GM19240 (cell line): ENCODE results near the gene C2orf76.
"Not testable (repeated sequence)": the region's sequence is repeated elsewhere in the genome, so short reads cannot be mapped to it uniquely, and the experiment has no call there.

Source experiments
- DNase-seq: peaks from one replicate; pipeline ENCODE4 v3.0.0; 2011; ENCODE audit warnings: low spot score; ENCODE audit not compliant: insufficient read length

C2orf76 gene

GRCh38 chr2:119377294-119377992 lies 10.8 kb upstream of the C2orf76 start:
- no peak for DNase-seq

GRCh38 chr2:119376810-119377209 lies 10.2 kb upstream of the C2orf76 start:
- DNase-seq: no peak

GRCh38 chr2:119376406-119376805 lies 9.8 kb upstream of the C2orf76 start:
- not testable (repeated sequence) for DNase-seq

GRCh38 chr2:119373907-119374745 lies 7.5 kb upstream of the C2orf76 start:
- DNase-seq: not testable (repeated sequence)

- no peak for DNase-seq
Measured at GRCh38 chr2:119372778-119373568, 6.3 kb upstream of the C2orf76 start.

- DNase-seq: no peak
Measured at GRCh38 chr2:119371111-119371510, 4.5 kb upstream of the C2orf76 start.

GRCh38 chr2:119369845-119370244 lies 3.2 kb upstream of the C2orf76 start:
- no peak for DNase-seq

GRCh38 chr2:119367472-119368099 lies 952 bp upstream of the C2orf76 start:
- peak; percentile 23 for DNase-seq

GRCh38 chr2:119366161-119366648 lies 429 bp downstream of the C2orf76 start:
- DNase-seq: no peak

GRCh38 chr2:119365436-119365835 lies 1.2 kb downstream of the C2orf76 start:
- DNase-seq: no peak

- no peak for DNase-seq
Measured at GRCh38 chr2:119364798-119365197, 1.8 kb downstream of the C2orf76 start.

- no peak for DNase-seq
Measured at GRCh38 chr2:119360423-119360966, 6.1 kb downstream of the C2orf76 start.

GRCh38 chr2:119359774-119360173 lies 6.9 kb downstream of the C2orf76 start:
- no peak for DNase-seq

- DNase-seq: no peak
Measured at GRCh38 chr2:119354860-119355259, 11.8 kb downstream of the C2orf76 start.

GRCh38 chr2:119352357-119352756 lies 14.3 kb downstream of the C2orf76 start:
- peak; percentile 13 for DNase-seq

- DNase-seq: no peak
Measured at GRCh38 chr2:119350311-119350998, 16.2 kb downstream of the C2orf76 start.

- no peak for DNase-seq
Measured at GRCh38 chr2:119349289-119349688, 17.3 kb downstream of the C2orf76 start.

- DNase-seq: no peak
Measured at GRCh38 chr2:119341684-119342083, 24.9 kb downstream of the C2orf76 start.

- DNase-seq: no peak
Measured at GRCh38 chr2:119339562-119339923, 27.1 kb downstream of the C2orf76 start.

GRCh38 chr2:119338826-119339561 lies 27.6 kb downstream of the C2orf76 start:
- peak; percentile 43 for DNase-seq
